ENCODE data around the gene DACT1.

DACT1 gene

DNA sequence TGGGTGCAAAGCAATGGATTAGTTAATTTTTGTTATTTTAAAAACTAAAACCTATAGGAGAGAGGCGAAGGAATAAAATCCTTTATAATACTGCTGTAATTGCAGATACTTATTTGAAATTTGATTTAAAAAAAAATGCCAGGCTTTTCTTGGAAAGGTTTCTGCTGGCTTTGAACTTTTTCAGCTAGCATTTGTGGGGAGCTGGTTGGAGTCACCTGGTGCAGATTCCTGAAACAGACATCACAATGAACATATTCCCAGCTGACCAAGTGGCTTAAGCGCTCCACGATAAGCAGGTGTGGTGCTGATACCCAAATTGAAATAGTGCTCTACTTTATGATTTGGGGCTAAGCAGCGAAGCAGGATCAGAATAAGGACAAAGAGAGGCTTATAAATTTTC is 42.9 kb downstream of the DACT1 start:
- no peak for TF ChIP-seq JUND (IDR thresholded peaks at IDR 0.05; ENCODE audit: low read depth)
- in situ Hi-C loops (cut with HindIII; ENCODE audit: low pct_unique_long_range_greater_than_20kb, low sequenced_read_pairs): no loop called here
- DNase-seq (ENCODE audit: low read depth in 1 of 2, low spot score in 1 of 2): no peak

DNA sequence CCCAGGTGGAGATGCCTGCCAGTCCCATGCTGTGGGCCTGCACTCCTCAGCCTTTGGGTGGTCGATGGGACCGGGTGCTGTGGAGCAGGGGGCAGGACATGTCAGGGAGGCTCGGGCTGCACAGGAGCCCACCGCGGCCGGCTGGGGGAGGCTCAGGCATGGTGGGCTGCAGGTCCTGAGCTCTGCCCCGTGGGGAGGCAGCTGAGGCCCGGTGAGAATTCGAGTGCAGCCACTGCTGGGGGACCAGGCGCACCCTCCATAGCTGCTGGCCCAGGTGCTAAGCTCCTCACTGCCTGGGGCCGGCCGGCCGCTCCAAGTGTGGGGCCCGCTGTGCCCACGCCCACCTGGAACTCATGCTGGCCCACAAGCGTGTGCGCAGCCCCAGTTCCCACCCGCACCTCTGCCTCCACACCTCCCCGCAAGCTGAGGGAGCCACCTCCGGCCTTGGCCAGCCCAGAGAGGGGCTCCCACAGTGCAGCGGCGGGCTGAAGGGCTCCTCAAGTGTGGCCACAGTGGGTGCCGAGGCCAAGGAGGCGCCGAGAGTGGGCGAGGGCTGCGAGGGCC is 49.6 kb downstream of the DACT1 start:
- in situ Hi-C loops (cut with HindIII; ENCODE audit: low pct_unique_long_range_greater_than_20kb, low sequenced_read_pairs): no loop called here
- no peak for DNase-seq (ENCODE audit: low read depth in 1 of 2, low spot score in 1 of 2)
- no peak for TF ChIP-seq JUND (IDR thresholded peaks at IDR 0.05; ENCODE audit: low read depth)

DNA sequence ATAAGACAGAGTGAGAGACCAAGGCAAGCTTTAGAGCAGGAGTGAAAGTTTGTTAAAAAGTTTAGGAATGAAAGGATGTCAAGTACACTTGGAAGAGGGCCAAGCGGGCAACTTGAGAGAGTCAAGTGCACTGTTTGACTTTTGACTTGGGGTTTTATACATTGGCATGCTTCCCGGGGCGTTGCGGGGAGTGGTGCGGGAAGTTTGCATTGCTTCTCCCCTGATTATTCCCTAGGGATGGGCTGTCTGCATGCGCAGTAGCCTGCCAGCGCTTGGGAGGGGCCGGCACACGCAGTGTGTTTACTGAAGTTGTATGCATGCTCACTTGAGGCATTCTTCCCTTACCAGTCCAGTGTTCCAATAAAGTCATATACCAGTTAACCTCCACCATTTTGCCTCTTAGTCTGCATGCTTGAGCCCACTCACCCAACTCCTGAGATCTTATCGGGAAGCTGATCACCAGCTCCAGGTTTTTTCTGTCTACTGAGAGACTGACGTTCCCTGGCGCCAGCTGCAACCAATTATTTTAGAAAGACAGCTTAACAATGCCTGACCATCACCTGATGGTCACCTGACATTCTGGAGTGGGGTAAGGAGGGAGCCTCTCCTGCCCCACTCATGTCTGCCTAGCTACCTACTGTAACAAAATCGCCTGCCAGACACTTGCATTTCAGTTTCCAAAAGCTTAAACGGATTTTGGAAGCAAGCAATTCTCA is 53.2 kb downstream of the DACT1 start:
- no peak for DNase-seq (ENCODE audit: low read depth in 1 of 2, low spot score in 1 of 2)
- in situ Hi-C loops (cut with HindIII; ENCODE audit: low pct_unique_long_range_greater_than_20kb, low sequenced_read_pairs): no loop called here
- no peak for TF ChIP-seq JUND (IDR thresholded peaks at IDR 0.05; ENCODE audit: low read depth)

DNA sequence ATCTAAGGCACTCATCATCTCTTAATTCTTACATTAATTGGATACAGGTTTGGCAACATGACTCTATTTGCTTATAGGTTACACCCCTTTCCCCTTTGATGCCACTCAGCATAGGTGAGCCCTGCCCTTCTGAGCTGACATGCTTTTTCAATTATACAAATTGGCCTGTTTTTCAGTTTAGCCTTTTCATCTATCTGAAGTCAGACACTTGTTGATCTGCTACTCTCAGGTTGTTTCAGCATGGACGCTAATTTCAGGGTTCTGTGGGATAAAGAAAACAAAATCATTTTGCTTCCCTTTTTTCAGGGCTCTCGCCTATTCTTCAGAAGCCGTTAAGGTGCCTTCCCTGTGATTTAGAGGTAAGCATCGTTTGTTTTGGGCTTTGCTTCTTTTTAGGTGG is 55.3 kb downstream of the DACT1 start:
- in situ Hi-C loops (cut with HindIII; ENCODE audit: low pct_unique_long_range_greater_than_20kb, low sequenced_read_pairs): no loop called here
- DNase-seq (ENCODE audit: low read depth in 1 of 2, low spot score in 1 of 2): no peak
- no peak for TF ChIP-seq JUND (IDR thresholded peaks at IDR 0.05; ENCODE audit: low read depth)

DNA sequence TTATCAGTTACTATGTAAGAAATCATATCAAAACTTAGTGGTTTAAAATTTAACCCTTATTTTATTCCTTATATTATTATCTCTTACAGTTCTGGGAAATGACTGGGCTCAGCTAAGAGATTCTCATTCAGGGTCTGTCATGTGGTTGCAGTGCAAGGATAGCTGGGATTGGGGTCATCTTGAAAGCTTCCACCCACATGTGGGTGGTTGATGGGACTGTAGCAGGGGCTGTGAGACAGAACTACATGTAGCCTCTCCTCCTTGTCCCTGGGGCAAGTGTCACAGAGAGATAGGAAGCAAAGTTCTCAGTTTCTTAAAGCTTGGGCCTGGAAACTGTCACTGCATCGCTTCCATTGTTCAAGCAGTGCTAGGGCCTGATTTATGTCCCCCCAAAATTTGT is 57.8 kb downstream of the DACT1 start:
- TF ChIP-seq JUND (IDR thresholded peaks at IDR 0.05; ENCODE audit: low read depth): no peak
- in situ Hi-C loops (cut with HindIII; ENCODE audit: low pct_unique_long_range_greater_than_20kb, low sequenced_read_pairs): no loop called here
- no peak for DNase-seq (ENCODE audit: low read depth in 1 of 2, low spot score in 1 of 2)

DNA sequence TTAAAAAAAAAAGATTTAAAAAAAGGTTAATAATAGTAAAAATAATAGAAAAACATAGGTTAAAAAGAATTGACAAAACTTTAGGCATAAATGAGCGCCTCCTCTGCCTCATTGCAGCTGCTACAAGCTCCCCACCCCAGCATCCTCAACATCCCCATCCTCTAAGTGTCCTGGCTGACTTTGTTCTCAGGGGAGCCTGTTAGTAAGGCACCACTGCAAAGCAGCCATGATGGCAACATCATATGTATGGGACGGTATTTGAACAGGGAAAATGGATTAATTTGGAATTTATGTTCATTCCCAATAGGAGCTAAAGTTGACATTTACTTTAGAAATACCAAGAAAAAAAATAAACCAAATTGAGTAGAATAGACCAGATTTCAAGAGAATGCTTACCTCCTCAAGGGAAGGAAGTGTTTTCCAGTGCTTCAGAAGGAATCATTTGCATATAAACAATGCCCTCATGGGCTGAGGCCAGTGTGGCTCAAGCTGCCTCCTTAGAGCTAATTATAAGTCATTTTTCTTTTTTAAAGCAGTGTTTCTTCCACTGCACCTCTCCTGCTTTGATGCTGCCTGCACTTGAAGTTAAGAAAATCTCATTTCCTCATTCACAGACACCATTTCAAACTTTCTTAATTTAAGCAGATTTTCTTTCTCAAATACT is 59.6 kb downstream of the DACT1 start:
- in situ Hi-C loops (cut with HindIII; ENCODE audit: low pct_unique_long_range_greater_than_20kb, low sequenced_read_pairs): no loop called here

More for the DNA sequence above, 59.6 kb downstream of the DACT1 start:
- DNase-seq (ENCODE audit: low read depth in 1 of 2, low spot score in 1 of 2): no peak
- no peak for TF ChIP-seq JUND (IDR thresholded peaks at IDR 0.05; ENCODE audit: low read depth)

Data from T47D (cell line).